Left cardiac atrium (tissue), 4 donors: ENCODE measurements around the gene KIF19. TPM values are rescaled to one million over a fixed set of nuclear protein-coding genes. Genes with fewer than 3 reads are reported as not detected.

Source experiments
- ATAC-seq, 2 donors: fragments of 200-7000 bp; cut with Tn5 transposase; one replicate each; pipeline ENCODE4 v1.9.1; 2020; ENCODE audit warnings: mild to moderate bottlenecking in 2 of 2, moderate library complexity in 2 of 2
- DNase-seq: peaks from one replicate; pipeline ENCODE4 v3.0.0-alpha.2; 2020
- intact Hi-C, 2 donors: fragments of 100-400 bp; cut with DNase I; formaldehyde crosslinking; loops; one replicate each; pipeline versions ENCODE4 v1.14.1 to v1.15.1; 2022 to 2023
- total RNA-seq, 2 donors: library from RNA; stranded (reverse); fragmentation: NEBNext Ultra II Directional; extraction: Animal tissue kit (Norgen Biotek cat#: 25700); gene quantifications; one replicate each; pipeline ENCODE4 v1.2.1, GENCODE V29; 2021
- donor health status: DM: no; HTN: yes; CAD: no.
- donor health status: DM: no; HTN: yes; CAD: no; lungs with severe emphysema.
- donor health status: DM: yes; HTN: yes; CAD: no.
- donor health status: Dilated cardiomyopathy.

Gene KIF19
- total RNA-seq, 2 donors from 2014 or later = 0.62 to 1.6 TPM

DNA sequence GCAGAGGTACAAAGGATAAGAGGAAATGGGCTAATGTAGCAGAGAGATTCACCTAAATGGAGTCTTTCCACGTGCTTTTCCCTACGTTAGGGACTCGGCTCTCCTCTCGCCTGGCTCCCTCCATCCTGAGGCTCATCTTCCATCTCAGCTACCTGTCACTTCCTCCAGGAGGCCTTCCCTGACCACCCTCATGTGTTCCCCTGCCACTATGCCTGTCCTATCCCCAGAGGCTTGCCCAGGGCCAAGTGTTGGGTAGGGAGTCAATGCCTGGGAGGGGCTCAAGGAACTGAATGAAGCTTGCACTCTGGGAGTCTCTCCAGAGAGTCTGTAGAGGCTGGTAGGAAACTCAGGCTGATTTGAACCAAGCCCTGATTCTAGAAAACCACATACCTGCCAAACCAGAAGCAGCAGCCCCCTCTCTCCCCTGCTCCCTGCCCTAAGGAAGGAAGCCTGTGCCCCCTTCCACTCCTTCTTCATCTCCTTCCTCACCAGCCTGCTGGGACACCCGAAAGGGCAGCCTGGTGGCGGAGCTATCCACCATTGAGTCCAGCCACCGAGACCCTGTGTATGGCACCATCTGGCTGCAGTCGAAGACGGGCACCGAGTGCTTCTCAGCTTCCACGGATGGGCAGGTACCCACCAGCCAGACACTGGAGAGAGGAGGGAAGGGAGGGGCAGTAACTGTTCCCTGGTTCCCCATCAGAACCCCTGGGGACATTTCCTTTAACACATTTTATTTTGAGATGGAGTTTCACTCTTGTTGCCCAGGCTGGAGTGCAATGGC lies 26.6 kb upstream of the KIF19 start:
- intact Hi-C loops = loop anchor here (5.0 to 10.0 kb wide), 4 partner anchors 55 to 155 kb away; partner anchors contain the start of genes BTBD17 (in 1 of the 2) and TTYH2 (in 1 of the 2)
- DNase-seq = no peak
- ATAC-seq = no peak

DNA sequence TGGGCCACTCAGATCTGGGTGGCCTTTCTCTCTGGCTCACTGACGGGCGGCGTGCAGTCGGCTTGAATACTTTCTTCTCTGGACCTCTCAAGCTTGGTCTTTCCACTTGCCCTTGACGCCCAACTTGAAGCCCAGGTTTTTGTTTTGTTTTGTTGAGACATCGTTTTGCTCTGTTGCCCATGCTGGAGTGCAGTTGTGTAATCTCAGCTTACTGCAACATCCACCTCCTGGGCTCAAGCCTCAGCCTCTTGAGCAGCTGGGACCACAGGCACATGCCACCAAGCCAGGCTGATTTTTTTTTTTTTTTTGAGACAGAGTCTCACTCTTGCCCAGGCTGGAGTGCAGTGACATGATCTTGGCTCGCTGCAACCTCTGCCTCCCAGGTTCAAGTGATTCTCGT lies 22.7 kb upstream of the KIF19 start:
- intact Hi-C loops = loop anchor here (5.0 to 10.0 kb wide), 2 partner anchors 59 to 151 kb away; partner anchors contain the start of gene BTBD17 (in 1 of the 2)
- DNase-seq (no peak), ATAC-seq (no peak)

DNA sequence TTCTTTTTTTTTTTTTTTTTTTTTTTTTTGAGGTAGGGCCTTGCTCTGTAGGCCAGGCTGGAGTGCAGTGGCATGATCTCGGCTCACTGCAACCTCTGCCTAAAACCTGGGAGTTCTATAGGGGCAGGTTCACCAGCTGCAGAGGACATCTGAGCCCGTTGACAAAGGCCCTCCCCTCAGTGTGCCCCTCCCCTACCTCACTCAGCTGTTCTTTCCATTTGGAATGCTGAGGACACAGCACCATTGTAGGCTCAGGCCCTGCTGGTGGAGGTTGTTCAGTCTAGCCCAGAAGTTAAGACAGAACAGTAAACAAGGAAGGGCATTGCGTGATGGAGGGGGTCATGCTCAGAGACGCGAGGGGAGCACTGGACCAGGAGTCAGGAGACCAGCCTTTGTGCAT lies 21.8 kb upstream of the KIF19 start:
- intact Hi-C loops = loop anchor here (5.0 to 10.0 kb wide), 2 partner anchors 58 to 151 kb away; partner anchors contain the start of gene BTBD17 (in 1 of the 2)
- no peak for ATAC-seq
- no peak for DNase-seq

DNA sequence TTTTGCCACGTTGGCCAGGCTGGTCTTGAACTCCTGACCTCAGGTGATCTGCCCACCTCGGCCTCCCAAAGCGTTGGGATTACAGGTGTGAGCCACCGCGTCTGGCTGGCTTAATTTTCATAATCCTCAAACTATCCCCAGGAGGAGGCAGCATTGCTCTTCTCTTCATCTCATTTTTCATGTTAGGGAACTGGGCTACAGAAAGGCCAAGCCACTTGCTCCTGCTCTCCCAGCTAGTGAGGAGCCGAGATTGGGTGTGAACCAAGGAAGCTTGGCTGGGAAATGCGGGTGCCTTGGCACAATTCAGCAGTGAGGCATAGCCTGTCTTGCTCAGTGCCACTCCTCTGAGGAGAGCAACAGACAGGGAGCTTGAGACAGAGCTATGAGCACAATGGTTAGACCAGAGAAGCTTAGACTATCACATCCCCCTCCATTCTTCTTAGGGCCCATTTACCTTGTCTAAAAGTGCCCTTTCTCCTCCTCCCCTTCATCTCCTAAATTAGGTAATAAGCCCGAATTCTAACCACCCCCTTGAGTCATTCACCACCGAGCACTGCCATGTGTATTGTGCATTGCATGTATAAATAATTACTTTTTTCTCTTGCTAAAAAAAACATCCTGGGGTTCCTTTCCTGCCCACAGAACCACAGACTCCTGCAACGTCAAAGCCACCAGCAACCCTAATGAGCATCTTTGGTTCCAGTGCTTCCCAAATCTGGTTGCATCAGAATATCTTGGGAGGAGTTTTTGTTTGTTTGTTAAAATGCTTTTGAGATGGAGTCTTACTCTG lies 20.0 kb upstream of the KIF19 start:
- no peak for DNase-seq
- intact Hi-C loops = loop anchor here in 1 of 2 donors (2.0 to 10.0 kb wide), 2 partner anchors 49 to 149 kb away; no protein-coding TSS in a partner anchor
- no peak for ATAC-seq

DNA sequence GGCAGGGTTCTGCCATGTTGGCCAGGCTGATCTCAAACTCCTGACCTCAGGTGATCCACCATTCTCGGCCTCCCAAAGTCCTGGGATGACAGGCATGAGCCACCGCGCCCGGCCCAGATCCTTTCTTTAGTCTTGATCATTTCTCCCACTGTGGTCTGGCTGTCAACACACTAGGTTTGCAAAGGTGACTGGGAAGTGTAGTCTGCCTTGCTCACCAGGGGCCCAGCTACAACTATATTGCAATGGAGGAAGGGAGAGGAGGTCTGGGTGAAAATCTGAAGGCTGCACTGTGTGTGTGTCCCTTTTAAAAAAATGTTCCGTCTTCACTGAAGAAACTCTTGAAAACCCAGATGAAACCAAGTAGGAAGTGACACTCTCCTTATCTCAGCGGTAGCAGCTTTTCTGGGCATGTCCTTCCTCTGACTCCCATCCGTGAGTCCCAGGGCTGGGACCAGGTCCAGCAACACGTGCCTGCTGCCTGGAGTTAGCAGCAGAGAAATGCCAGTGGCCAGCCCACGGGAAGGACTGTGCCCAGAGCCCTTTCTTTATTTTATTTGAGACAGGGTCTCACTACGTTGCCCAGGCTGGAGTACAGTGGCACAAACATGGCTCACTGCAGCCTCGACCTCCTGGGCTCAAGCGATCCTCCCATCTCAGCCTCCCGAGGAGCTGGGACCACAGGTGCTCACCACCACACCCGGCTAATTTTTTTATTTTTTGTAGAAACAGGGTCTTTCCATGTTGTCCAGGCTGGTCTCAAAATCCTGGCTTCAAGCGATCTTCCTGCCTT lies 17.8 kb upstream of the KIF19 start:
- intact Hi-C loops = loop anchor here in 1 of 2 donors (2.0 to 10.0 kb wide), 2 partner anchors 47 to 147 kb away; no protein-coding TSS in a partner anchor
- DNase-seq (peak; percentile 79), ATAC-seq (peak; percentile 87 to 89)

DNA sequence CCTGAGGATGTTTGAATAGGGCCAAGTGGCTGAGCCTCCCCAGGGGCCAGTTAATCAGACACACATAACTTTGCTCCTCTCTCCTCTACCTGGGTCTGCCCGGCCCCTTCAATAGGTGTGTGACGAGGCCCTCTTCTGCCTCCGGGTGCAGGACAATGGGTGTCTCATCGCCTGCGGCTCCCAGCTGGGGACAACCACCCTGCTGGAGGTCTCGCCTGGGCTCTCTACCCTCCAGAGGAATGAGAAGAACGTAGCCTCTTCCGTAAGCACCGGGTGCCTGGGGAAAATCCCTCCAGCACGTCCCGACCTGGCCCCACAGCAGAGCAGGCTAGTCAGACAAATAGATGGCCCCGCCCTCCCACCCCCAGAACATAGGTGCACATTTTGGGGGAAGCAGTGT lies 16.1 kb upstream of the KIF19 start:
- intact Hi-C loops = loop anchor here in 1 of 2 donors (10.0 kb wide), 1 partner anchor 145 kb away; no protein-coding TSS in a partner anchor

DNA sequence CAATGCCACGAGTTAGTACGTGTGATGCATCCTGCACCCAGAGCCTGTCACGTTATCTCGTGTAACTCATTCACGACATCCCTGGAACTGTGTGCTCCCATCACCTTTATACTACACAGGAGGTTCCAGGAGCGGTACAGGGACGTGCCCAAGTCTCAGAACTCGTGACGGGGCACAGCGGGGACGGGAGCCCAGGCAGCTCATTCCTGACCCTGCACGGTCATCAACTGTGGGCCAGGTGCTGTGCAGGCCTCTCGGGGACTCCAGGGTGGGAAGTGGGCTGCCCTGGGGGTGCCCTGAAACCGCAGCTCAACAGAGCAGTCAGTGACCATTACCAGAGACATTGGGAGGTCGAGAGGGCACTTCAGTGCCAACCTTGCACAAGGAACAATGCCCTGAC lies 11.1 kb upstream of the KIF19 start:
- no peak for DNase-seq
- ATAC-seq = no peak
- intact Hi-C loops = no loop called here

More for the DNA sequence above, 16.1 kb upstream of the KIF19 start:
- DNase-seq (no peak), ATAC-seq (no peak)

DNA sequence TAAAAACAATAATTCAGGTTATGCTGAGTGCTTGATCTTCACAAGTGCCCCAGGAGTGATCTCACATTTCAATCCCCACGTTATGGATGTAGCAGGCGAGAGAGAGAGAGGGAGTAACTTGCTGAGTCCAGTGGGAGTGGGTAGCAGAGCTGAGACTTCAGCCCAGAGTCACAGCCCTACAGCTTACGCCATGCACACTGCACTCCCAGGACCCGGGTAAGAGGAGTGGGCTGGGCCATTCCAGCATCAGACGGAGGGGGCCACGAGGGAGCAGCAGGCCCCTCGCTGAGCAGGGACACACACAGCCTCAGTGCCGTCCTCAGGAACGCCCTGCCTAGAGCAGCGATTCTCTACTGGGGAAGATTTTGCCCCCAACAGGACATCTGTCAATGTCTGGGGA lies 9.8 kb upstream of the KIF19 start:
- ATAC-seq (no peak), DNase-seq (no peak)
- intact Hi-C loops = no loop called here

DNA sequence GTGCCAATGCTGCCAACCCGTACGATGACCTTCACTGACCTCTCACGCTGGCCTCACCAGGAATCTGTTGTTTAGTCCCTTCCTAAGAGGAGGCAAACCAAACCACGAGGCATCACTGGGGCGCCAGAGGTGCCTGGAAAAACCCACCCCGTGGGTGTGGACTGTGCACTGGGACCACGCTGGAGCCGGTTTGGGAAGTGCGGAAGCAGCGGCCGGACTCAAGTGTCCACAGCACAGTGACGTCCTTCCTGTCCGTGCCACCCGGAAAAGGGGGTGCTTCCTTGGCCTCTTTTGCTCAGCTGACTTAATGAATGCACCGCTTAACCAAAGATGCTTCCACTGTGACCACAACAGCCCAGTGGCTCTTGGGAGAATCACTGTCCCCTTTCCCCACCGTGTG lies 9.0 kb upstream of the KIF19 start:
- peak in 1 of 2 donors; percentile 57 for ATAC-seq
- DNase-seq = no peak
- intact Hi-C loops = no loop called here

DNA sequence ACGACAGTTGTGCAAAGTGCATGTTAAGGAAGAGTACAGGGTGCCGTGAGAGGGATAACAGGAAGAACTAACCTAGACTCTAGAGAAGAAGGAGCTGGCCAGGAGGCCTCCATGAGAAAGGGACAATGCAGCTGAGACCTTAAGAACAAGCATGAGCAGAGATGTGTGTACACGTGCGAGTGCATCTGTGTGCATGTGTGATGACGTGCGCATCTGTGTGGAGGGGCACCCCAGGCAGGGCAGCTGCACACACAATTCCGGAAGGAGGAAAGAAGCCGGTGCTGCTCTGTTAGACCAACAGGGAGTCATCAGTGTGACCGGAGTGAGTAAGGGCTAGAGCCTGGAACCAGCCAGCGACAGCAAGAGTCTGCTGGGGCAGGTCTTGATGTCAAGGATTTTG lies 7.6 kb upstream of the KIF19 start:
- no peak for ATAC-seq
- intact Hi-C loops = no loop called here
- no peak for DNase-seq

DNA sequence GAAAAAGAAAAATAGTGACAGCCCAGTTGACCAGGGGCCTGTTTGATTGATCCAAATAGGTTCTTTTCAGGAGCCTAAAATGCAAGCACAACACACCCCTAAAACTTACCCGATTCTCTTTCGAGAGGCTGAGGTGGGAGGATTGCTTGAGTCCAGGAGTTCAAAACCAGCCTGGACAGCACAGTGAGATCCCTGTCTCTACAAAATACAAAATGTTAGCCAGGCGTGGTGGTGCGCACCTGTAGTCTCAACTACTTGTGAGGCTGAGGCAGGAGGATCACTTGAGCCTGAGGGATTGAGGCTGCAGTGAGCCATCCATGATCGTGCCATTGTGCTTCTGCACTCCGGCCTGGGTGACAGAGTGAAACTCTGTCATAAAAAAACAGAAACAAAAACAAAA lies 1.5 kb upstream of the KIF19 start:
- intact Hi-C loops = no loop called here
- ATAC-seq (no peak), DNase-seq (no peak)

DNA sequence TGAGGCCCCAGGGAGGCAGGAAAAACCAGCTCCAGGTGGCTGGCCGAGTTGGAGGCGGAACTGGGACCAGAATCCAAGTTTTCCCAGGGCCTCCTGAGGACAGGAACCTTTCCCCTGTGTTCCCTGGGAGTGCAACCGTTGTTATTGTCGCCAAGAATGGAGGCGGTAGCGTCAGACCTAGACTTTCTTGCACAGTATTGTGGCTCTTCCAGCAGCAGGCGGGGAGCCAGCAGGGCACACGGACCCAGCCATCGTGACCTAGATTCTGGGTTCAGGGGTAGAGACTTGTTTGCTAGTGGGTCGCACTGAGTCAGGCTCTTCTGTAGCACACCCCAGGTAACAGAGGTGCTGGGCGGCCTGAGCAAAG lies 667 bp upstream of the KIF19 start:
- intact Hi-C loops = no loop called here
- ATAC-seq (peak; percentile 33 to 70), DNase-seq (no peak)

DNA sequence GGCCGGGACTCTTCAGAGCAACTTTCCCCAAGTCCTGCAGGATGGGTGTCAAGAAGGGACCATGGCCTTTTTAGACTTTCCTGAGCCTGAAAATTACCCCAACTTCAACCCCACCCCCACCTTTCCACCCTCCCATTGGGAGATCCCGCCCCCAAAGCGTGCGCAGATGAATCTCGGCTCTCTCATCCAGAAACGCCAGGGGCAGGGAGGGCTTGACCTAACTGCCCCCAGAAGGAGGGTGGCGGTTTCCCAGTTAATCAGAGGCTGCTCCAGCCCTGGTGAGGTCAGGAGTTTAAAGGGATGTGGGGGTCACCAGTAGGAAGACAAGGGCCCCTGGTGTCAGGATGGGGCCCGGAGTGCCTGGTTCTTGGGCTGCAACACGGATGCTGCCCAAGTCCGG lies 480 bp downstream of the KIF19 start:
- DNase-seq = no peak
- no peak for ATAC-seq
- intact Hi-C loops = no loop called here

DNA sequence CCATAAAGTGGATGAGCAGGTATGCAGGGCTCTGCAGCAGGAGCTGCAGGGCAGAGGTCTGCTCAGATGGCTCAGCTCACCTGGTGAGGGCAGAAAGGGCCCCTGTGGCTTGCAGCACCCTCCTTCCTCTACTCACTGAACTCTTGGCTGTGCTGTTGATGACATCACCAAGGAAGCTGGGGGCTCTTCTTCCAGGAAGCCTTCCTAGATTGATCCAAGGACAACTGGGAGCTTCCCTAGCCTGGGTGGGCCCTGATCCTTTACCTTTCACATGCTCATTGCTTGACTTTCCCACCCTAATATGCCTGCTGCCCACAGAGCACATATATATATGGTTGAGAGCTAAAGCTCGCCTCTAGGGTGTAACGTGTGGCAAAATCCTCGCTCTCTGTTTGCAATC lies 2.5 kb downstream of the KIF19 start:
- DNase-seq = no peak
- intact Hi-C loops = no loop called here
- ATAC-seq = no peak

DNA sequence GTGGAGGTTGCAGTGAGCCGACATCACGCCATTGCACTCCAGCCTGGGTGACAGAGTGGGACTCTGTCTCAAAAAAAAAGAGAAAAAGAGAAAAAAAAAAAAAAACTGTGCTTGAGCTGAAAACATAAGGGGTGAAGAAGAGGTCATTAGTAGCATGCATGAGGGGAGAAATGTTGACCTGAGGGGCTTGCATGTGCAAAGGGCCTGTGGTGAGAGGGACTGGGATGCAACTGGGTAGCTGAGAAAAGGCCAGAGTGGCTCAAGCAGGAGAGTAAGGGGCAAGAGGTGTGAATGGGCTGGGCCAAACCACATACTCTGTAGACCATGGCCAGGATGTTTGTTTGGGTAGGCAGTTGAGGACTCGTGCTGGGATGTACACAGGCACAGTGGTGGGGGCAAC lies 3.4 kb downstream of the KIF19 start:
- no peak for ATAC-seq
- intact Hi-C loops = no loop called here
- no peak for DNase-seq

DNA sequence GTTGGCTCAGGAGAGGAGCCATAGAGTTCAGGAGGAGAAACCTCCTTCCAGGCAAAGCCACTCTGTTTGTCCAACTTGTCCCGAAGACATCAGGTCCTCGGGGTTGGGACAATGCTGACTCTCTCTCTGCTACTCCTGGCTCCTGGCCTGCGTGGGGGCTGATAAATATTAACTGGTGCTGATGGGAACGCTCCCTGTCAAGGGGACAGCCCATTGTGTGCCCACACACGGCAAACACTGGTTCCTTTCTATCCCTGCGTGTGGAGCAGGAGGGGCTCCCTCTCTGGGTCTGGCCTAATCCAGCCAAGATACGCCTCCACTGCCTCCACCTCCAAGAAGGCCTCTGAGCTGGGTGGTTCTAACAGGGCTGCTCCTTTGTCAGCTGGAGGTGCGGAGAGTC lies 4.4 kb downstream of the KIF19 start:
- ATAC-seq (no peak), DNase-seq (no peak)
- intact Hi-C loops = no loop called here

DNA sequence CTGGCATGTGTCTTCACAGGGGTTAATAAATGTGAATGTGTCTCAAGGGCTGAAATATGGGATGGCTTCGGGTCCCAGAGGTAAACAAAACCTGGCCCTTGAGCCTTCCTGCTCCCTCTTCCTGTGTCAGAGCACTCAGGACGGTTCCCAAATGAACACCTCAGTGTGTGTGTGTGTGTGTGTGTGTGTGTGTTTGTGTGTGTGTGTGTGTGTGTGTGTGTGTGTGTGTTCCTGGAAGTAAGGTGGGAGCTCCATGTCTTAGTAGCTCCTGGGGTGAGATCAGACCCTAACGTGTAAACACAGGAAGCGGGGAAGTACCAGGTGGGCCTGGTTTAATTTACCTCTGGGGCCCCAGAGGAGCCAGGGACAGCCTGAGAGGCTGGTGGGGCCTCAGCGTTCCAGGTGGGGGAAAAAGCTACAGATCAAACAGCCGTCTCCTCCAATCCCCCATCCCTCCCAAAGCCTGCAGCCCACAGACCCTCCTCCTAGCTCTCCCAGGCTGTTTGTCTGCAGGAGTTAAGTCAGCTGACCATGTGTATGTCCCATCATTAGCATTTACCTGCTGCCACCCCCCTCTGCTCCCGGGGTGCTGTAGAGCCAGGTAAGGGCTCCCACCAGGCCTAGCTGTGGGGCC lies 6.1 kb downstream of the KIF19 start:
- ATAC-seq = no peak
- intact Hi-C loops = no loop called here
- DNase-seq = no peak

DNA sequence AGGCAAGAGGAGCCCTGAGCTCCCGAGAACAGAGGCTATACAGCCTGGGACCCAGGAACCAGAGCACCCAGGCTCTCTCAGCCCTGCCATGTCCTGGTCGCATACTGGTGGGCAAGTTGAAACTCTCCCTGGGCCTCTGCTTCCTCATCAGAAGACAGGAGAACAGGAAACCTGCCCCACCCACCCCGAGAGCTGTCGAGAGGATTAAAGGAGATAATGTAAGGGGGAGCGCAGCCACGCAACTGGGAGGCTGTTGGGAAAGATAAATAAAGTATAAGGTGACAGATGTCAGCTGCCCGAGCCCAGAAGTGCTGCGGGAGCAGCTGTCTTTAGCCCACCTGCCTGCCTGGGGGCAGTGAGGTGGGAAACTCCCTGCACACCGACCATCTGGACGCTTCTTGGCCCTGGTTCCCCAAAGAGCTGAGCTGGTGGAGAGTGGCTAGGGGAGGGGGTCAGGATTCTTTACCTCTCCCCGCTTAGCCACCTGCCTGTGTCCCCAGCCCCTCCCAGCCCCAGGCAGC lies 6.8 kb downstream of the KIF19 start:
- ATAC-seq (no peak), DNase-seq (no peak)
- intact Hi-C loops = no loop called here
